Fibroblast of skin of right quadriceps (primary cell): ENCODE results near the gene RSAD1.

Experiments used
- DNase-seq: peaks from one replicate; pipeline ENCODE4 v3.0.0-alpha.2; 2013

Gene RSAD1

DNA sequence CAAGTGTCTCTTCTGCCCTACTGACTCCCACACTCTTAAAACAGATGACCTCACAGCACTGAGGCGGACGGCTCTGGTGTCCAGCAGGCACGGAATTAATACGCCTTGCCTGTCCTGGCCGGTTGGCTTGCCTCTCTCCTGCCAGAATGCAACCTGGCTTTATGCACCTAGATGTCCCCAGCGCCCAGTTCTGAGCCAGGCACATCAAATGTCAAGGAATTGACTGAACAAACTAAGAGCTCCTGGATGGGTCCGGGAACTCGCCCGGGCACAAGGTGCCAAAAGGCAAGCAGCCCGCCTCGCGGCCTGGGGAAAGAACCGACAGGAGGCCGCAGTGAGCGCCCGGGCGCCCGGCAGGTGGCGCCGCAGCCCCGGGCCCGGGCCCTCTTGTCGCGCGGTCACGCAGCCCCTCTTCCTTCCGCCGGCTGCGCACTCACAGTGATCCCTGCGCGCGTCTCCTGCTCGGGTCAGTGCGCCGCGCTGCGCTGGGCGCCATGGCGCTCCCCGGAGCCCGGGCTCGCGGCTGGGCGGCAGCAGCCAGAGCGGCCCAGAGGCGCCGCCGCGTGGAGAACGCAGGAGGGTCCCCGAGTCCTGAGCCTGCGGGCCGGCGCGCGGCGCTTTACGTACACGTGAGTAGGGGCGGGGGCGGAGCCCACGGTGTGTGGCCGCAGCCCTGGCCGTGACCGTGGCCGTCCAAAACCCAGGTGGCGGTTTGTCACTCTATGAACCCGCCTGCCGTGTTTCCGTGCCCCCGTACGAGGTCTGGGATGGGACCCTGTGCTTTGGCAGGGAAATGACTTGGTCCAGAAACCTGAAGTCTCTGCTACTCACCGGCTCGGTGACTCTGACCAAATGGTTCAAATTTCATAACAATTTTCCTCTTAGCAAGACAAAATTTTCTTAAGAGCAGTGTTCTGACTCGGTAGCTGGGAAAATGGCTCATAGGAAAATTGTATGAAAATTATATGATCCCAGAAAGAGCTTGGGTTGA is at the start of gene RSAD1:
TSS of gene RSAD1 (plus strand) at position 470 of the 991 bp plus-strand sequence. CDS start at position 495, 25 bp downstream.
- peak; percentile 91 for DNase-seq

DNA sequence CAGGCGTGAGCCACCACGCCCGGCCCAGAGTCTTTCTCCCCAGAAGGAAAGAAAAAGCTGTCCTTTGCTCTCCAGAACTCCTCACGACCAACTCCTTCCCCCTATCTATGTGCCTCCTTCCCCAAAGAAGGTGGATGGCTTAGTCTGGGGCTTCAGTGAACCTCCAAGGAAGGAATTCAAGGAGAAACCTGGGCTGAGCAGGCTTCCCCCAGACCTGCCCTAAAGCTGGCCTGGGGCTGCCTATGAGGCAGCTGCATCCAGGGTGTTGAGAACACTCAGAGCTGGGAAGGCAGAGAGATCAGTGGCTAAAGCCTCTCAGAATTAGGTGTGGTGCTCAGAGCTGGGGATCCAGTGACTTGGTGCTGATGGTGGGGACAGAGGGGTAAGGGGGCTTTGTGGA is 48.9 kb upstream of the RSAD1 start:
- DNase-seq = no peak

DNA sequence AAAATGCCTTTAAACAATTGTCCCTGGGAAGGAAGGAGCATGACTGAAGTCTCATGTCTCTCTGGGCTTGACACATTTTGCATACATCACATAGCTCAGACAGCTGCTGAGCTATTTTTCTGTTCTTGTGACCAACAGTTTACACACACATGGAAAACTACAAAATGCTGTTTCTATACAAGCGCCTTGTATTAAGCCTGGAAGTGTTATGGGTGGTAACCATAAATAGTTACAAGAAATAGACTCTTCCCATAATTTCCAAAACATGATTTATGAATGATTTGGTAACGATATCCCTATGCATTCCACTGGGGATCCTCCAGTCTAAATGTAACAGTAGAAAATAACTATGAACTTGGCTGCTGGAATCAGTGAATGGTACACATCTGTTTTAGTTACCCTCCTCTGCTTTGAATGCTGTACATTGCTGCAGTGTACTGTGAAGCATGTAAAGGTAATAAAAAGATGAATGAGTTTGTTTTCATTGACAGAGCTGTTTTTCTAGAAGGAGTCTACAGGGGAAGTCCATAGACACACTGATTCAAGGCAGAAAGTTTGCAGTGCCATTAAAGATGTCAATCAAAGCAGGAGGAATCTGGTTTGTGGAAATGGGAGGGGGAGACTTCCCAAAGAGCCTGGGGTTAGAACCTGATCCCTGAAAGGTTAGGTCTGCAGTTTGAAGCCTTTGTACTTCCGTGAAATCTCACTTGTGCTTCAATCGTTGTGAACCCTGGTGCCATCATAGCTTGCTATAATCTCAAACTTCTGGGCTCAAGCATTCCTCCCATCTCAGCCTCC is 47.6 kb upstream of the RSAD1 start:
- DNase-seq = peak; percentile 24

DNA sequence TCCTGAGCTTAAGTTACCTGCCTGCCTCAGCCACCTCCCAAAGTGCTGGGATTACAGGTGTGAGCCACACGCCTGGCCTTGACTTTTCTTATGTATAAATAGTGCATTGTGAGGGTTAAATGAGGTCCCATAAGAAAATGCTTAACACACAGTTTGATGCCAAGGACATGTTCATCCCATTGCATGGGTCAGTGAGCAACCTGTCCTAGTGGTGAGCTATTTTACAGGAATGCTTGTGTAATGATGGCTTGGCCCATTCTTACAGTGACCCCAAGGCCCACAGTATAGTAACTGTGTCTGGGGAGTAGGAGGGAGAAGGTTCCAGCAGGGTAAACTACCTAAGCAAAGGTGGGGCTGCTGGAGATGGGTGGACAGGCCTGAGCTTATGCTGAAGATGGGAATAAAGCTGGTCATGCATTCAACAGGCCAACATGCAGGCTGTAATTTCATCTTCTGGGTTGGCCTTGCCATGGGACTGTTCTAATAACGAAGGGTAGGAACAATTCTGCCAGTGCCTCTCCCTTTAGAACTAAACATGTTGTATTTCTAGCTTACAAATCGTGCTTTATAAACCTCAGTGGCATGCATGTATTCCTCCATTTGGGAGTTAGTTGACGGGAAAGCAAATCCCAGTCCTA is 46.4 kb upstream of the RSAD1 start:
- DNase-seq = no peak

DNA sequence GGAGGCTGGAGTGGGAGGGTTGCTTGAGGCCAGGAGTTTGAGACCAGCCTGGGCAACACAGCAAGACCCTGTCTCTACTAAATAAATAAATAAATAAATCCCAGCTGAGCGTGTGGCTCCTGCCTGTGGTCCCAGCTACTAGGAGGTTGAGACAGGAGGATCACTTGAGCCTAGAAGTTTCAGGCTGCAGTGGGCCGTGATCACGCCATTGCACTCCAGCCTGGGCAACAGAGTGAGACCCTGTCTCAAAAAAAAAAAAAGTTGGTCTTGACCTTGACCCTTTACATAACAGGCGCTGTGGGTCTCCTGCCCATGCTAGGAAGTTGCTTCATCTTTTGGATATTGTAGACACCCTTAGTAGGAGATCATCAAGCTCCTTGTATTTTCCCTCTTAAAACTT is 41.3 kb upstream of the RSAD1 start:
- DNase-seq = no peak

DNA sequence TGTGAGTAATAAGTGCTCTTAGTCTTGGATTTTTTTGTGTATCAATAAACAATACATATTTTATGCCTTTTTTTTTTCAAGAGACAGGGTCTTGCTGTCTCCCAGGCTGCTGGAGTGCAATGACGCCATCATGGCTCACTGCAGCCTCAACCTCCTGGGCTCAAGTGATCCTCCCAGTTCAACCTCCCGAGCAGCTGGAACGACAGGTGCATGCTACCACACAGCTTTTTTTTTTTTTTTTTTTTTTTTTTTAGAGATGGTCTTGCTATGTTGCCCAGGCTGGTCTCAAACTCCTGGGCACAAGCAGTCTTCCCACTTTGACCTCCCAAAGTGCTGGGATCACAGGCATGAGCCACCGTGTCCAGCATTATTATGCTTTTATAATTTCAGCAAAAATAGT is 39.7 kb upstream of the RSAD1 start:
- DNase-seq = no peak

DNA sequence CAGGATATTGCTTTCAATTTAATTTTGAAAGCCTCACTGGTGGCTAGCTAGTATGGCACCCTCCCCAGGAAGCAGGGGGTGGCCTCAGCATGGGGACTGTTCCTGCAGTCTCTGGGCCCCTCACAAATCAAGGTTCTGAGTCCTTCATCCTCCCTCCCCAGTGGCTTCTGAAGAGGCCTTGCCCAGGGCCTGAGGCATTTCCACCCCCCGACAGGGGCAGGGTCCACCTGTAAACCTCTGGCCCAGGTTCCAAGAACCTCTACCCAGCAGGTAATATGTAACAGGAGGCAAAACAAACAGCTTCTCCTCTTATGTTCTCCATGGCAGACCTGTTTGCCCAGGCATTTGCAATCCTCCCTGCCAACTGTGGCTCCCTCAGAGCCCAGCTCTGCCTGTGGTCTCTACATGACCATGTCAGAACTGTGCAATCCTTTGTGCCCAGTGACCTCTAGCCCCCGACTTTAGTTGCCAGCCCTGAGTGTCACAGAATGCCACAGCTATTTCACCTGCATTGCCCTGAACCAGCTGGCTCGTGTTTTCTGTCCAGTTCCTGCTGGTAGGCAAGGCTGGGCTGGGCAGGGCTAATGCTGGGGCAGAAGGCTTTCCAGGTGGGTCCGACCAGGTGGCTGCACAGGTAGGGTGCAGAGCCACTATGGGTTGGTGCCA is 38.4 kb upstream of the RSAD1 start:
- DNase-seq = no peak

DNA sequence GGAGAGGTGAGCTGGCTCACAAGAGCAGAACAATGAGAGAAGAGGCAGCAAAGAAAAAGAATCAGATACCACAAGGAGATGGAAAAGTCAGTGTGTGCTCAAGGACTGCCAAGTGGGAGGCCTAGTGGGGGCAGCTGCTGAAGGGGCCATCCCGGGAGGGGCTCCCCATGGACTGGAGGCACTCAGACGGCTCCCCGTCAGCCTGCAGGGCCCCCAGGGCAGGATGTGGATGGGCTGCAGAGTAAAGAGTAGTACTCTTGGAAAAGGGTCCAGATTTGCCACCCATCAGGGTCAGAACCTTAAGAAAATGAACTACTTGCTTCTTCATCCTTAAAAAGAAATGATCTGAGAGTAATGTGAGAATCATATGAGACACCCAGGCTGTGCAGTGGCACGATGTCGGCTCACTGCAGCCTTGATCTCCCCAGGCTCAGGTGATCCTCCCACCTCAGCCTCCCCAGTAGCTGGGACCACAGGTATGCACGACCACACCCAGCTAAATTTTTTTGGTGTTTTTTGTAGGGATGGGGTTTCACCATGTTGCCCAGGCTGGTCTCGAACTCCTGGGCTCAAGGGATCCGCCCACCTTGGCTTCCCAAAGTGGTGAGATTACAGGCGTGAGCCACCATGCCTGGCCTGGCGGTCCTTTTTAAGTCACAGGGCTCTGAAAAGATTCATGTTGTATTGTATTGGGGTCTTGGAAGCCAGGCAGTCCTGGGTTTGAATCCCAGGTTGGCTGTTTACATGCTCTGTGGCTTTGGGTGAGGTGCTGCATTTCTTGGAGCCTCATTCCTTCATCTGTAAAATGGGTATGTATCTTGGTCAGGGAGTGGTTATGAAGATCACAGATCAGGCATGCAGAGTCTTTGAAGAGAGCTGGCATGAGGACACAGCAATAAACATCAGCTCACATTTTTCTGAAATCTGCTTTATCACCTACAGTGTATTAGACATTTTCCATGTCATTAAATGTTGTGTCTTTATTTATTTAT is 37.5 kb upstream of the RSAD1 start:
- no peak for DNase-seq

DNA sequence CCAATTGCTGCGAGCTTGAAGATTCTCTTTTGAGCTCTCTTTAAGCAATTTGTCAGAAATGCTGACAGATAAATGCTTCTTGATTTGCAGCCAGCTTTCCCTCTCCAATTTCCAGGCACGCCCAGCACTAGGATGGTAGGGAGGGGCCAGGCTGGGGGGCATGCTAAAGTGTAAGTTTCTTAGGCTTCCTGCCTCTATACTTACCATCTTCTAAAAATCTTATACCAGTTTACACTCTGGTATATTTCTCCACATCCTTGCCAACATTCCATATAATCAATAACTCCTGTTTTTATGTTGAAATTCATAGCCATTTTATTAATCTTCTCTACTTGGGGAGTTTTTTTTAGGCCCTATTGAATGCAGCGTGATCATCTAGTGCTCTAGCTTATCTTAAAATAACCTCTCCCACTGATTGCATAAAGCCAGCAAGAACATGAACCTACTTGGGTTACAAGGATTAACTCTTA is 35.1 kb upstream of the RSAD1 start:
- DNase-seq = peak; percentile 32

DNA sequence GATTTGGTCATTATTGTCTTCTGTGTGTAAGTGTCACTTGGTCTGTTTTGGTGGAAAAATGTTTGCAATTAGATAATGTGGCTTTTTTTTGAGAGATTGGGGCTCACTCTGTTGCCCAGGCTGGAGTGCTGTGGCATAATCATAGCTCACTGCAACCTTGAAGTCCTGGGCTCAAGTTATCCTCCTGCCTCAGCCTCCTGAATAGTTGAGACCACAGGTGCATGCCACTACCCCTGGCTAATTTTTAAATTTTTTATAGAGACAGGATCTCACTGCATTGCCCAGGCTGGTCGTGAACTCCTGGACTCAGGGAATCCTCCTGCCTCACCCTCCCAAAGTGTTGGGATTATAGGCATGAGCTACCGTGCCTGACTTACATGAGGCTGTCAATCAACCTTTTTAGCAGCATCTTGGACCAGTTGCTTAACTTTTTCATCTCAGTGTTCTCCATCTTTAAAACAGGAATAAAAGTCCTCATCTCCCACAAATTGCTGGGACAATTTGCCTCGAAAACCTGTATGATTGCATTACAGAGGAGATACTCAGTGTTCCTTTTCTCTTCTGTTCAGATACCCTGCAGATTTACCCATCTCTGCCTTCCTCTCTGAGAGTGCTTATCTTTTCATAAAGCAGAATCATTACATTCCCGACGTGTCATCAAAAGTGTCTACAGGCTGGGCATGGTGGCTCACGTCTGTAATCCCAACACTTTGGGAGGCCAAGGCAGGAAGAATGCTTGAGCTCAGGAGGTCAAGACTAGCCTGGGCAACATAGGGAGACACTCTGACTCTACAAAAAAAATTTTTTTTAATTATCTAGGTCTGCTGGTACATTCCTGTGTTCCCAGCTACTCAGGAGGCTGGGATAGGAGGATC is 33.6 kb upstream of the RSAD1 start:
- DNase-seq = no peak

DNA sequence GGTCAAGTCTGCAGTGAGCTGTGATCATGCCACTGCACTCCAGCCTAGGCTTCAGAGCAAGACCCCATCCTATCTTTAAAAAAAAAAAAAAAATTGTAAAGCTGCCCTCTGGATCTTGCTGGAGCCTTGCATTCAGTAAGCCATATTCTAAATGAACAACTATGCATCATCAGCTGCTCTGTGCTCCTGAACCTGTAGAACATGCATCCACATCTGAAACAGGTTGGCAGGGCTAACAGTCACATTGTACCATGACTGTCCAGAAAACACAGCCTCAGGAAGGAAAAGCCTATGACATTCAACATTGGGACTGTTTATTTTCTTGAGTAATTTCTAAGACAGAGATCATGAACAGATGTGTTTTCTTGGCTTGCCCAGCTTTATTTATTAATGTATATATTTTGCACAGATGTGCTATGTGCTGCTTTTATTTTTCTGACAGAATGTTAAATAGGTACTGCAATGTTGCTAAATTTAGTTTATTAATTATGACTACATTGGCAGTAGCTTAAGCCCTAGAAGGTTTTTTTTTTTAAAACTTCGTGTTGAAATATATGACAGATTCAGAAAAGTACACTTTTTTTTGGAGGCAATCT is 32.8 kb upstream of the RSAD1 start:
- DNase-seq = no peak

DNA sequence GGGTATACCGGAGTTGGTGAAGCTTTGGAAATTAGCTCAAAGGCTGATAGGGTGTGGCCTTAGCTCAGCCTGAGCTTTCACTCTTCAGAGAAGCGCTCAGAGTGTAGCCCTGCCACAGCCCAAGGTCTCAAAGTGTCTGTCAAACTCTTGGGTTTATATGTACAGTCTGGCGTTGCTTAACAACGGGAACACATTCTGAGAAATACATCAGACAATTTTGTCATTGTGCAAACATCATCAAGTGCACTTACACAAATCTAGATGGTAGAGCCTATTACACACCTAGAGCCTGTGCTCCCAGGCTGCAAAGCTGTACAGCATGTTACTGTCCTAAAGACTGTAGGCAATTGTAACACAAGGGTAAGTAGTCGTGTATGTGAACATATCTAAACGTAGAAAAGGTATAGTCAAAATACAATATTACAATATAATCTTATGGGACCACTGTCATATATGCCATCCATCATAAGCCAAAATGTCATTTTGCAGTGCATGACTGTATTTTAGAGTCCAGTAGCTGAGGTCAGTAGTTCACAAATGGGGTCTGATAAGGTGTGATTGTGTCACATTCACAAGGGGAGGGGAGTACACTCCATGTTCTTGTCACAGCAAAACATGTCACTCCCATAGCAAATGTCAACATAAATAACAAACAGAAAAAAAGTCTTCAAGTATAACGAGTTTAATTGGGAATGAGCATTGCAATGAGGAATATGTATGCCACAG is 30.6 kb upstream of the RSAD1 start:
- no peak for DNase-seq

DNA sequence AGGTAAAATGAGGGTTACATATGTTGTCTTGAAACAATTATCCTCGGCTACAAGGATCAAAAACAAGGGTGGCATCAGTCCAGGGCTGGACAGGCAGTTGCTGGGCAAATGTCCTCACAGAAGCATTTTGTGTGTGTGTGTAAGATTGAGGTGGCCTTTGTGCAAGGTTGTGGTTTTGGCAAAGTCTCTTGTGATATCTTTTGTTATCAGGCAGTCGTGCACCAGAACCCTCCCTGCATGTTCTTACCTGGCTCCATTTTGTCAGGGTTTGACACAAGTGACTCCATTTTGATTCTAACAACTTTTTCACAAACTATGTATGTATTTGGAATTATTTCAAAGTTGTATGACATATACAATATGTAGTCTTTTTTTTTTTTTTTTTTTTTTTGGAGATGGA is 30.0 kb upstream of the RSAD1 start:
- no peak for DNase-seq

DNA sequence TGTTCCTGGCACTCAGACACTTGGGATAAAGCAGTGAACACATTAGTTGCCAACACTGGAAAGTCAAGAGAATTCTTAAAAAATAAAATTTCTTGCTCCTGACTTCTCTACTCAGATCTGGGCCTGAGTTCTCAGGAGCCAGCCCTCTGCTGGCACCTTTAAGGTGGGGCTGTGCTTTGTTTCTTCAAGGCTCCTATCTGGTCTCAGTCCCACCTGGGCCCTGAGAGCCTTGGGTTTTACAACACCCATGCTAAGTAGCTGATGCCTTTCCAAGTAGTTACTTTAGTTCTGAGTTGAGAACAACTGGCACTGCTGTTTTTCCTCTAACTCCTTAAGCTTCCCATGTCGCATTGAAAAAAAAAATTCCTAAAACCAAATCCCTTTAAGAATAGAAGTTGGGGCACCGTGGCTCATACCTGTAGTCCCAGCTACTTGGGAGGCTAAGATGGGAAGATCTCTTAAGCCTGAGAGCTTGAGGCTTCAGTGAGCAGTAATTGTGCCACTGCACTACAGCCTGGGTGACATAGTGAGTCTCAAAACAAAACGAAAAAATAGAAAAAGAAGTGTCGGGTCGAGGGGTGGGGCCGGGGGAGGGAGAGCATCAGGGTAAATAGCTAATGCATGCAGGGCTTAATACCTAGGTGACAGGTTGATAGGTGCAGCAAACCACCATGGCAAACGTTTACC is 26.6 kb upstream of the RSAD1 start:
- no peak for DNase-seq

DNA sequence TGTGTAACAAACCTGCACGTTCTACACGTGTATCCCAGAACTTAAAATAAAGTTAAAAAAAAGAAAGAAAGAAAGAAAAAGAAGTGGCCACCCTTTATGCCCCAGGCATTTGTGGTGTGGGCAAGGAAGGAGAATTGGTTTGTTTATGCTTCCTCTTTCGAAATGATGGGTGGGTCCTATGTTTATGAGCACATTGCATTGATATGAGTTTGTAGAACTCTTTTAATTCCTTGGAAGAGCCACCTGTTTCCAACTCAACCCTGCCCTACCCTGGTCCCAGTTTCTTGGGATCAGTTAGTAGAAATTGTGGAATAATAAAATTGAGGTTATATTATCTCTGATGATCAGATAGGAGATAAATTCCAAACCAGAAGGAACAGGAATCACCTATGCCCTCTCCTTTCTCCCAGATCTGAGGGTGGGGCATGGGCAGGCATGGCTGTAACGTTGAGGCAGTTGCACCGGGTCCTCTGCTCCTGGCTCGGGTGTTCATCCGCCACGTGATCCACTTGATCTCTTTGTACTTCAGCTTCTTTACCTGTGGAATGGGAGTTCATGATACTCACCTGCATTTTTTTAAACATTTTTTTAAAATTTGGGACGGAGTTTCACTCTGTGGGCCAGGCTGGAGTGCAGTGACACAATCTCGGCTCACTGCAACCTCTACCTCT is 25.9 kb upstream of the RSAD1 start:
- no peak for DNase-seq

DNA sequence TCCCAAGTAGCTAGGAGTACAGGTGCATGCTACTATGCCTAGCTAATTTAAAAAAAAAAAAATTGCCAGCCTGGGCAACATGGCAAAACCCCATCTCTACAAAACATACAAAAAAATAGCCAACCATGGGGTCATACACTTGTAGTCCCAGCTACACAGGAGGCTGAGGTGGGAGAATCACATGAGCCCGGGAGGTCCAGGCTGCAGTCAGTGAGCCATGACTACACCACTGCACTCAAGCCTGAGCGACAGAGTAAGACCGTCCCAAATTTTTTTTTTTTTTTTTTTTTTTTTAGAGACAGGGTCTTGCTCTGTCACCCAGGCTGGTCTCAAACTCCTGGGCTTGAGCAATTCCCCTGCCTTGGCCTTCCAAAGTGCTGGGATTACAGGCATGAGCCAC is 24.8 kb upstream of the RSAD1 start:
- no peak for DNase-seq

DNA sequence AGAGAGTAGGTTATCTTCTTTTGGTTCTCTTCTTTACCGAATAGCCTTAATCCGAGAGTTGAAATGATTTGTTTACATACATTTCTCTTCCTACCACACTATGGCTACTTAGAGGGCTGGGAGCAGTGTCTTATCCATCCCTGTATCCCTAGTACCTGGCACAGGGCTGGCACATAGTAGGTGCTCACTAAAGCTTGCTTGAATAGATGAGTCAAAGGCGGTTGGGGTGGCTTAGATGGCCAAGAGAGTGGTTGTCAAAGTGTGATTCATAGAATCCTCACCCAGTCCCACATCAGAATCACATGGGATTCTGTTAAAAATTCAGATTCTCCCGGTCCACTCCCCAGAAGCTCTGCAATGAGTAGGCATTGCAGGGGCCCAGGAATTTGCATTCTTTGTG is 21.0 kb upstream of the RSAD1 start:
- no peak for DNase-seq

DNA sequence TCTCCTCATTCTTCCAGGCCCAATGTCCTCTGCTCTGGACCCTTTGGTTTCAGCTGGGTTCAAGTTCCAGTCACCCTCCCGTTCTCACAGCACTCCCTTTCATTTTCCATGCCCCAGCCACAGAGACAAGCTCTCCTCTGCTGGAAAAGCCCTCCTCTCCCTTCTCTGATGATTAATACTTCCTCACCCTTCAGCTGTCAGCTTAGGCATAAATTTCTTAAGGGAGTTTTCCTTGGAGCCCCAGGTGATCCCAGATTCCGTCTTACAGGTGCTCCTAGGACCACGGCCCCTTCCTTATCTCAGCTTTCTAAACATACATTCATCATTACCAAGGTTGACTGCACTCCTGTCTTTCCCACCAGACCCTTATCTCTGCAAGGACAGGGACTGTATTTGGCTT is 20.4 kb upstream of the RSAD1 start:
- no peak for DNase-seq
